HL-60/S4 treated with retinoic acid at 250 ng/mL for 4 days and 3 days (cell line): ENCODE measurements around the gene BCAR3.

Source experiments
- in situ Hi-C: fragments of 300-500 bp; cut with MboI; formaldehyde crosslinking; loops from 2 replicates; pipeline ENCODE4 v1.7.0; 2022; ENCODE audit warnings: low sequenced_read_pairs

The BCAR3 gene

GRCh38 chr1:93518516-93518915 is 163.1 kb downstream of the BCAR3 start:
- in situ Hi-C loops: no loop called here

DNA sequence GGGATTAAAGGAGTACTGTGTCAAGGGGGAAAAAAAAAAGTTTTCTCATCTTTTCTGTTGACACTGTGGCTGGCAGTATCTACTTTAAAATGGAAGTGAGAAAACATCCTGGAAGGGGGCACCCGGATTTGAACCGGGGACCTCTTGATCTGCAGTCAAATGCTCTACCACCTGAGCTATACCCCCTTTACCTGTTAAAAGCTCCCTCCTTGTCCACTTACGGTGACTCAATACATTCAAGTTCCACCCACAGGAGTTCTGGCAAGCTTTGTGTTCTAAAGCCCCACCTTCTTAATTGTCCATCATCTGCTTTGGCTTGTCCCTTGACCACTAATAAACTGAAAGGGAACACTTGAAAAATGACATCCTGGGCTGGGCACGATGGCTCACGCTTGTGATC is 165.5 kb downstream of the BCAR3 start:
- in situ Hi-C loops: no loop called here
